HL-60 (cell line): Measurements from ENCODE around the gene FBH1.

Source experiments
- GABPA ChIP-seq: IDR thresholded peaks from 2 replicates; pipeline ENCODE4 v1.6.1; 2012; ENCODE audit warnings: low read depth
- POLR2AphosphoS5 ChIP-seq: IDR thresholded peaks from 2 replicates; pipeline ENCODE4 v1.6.1; 2012; ENCODE audit warnings: low read depth
- REST ChIP-seq: IDR thresholded peaks from 2 replicates; pipeline ENCODE4 v1.6.1; 2012; ENCODE audit warnings: low read depth; ENCODE audit not compliant: insufficient replicate concordance
- SPI1 ChIP-seq: IDR thresholded peaks from 2 replicates; pipeline ENCODE4 v1.6.1; 2012; ENCODE audit warnings: low read depth, mild to moderate bottlenecking, borderline replicate concordance
- TF ChIP-seq, protein P1 (sequence below): IDR thresholded peaks from one replicate; pipeline ENCODE4 v1.5.1; 2011; ENCODE audit warnings: low read length, control low read depth, inconsistent platforms; ENCODE audit not compliant: insufficient read depth

DNA sequence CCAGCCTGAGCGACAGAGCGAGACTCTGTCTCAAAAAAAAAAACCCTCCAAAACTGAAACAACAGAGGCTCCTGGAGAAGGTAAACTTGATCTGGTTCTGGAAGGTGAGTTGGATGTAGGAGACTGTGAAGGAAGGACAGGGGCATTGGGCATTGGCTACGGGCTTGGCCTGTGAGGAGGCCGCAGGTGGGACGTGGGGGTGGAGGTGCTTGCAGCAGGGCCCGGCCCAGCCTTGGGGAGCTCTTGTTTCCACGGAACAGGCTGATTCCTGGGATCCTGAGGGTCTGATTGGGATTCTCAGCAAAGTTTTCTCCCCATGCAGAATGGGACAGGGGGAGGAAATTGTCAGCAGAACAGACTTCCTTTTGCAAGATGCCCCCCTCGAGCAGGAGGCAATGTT is 56.7 kb downstream of the FBH1 start:
- TF ChIP-seq, protein P1, sequence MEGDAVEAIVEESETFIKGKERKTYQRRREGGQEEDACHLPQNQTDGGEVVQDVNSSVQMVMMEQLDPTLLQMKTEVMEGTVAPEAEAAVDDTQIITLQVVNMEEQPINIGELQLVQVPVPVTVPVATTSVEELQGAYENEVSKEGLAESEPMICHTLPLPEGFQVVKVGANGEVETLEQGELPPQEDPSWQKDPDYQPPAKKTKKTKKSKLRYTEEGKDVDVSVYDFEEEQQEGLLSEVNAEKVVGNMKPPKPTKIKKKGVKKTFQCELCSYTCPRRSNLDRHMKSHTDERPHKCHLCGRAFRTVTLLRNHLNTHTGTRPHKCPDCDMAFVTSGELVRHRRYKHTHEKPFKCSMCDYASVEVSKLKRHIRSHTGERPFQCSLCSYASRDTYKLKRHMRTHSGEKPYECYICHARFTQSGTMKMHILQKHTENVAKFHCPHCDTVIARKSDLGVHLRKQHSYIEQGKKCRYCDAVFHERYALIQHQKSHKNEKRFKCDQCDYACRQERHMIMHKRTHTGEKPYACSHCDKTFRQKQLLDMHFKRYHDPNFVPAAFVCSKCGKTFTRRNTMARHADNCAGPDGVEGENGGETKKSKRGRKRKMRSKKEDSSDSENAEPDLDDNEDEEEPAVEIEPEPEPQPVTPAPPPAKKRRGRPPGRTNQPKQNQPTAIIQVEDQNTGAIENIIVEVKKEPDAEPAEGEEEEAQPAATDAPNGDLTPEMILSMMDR, result no peak
- no peak for TF ChIP-seq REST
- TF ChIP-seq SPI1, result no peak
- no peak for TF ChIP-seq POLR2AphosphoS5
- TF ChIP-seq GABPA, result no peak
